WTC11 (cell line): ENCODE data around the gene GRK2. TPM values are rescaled to one million over a fixed set of nuclear protein-coding genes. Genes with fewer than 3 reads are reported as not detected.

Source experiments
- ATAC-seq: fragments of 200-7000 bp; cut with Tn5 transposase; 2 replicates; pipeline ENCODE4 v1.10.0; 2021; ENCODE audit warnings: mild to moderate bottlenecking, moderate library complexity
- CTCF ChIA-PET: fragments of 300-600 bp; sonication (Branson Sonifier 250); formaldehyde crosslinking; loops from one replicate; lab custom pipeline; 2021; ENCODE audit warnings: antibody characterized with exemption; lab: Charles Lee
- POLR2A ChIA-PET: fragments of 350-600 bp; sonication (Branson Sonifier 250); formaldehyde crosslinking; loops from one replicate; lab custom pipeline; 2021; ENCODE audit warnings: antibody characterized with exemption; lab: Charles Lee
- DNase-seq: peaks from one replicate; pipeline ENCODE4 v3.0.0; 2021; ENCODE audit warnings: low spot score
- H3K27ac Mint-ChIP-seq: 2 replicates; pipeline ENCODE4 v1.8.0; 2021; ENCODE audit warnings: mixed read lengths
- H3K27me3 Mint-ChIP-seq: 2 replicates; pipeline ENCODE4 v1.8.0; 2021; ENCODE audit warnings: low read depth, mild to moderate bottlenecking, moderate library complexity, mixed read lengths
- H3K36me3 Mint-ChIP-seq: 2 replicates; pipeline ENCODE4 v1.8.0; 2021; ENCODE audit warnings: mixed read lengths
- H3K4me1 Mint-ChIP-seq: 2 replicates; pipeline ENCODE4 v1.8.0; 2022; ENCODE audit warnings: mixed read lengths
- H3K4me3 Mint-ChIP-seq: 2 replicates; pipeline ENCODE4 v1.8.0; 2021; ENCODE audit warnings: mild to moderate bottlenecking, moderate library complexity, mixed read lengths
- H3K9me3 Mint-ChIP-seq: 2 replicates; pipeline ENCODE4 v1.8.0; 2021; ENCODE audit warnings: mixed read lengths
- MYBL2 ChIP-seq: sonication (generic); formaldehyde crosslinking; IDR thresholded peaks from 2 replicates; pipeline ENCODE4 v1.8.1; 2023; ENCODE audit warnings: mild to moderate bottlenecking, moderate library complexity, missing genetic modification reagents
- SOX15 ChIP-seq: fragments of 250-450 bp; sonication (Bioruptor Pico); IDR thresholded peaks from 2 replicates; pipeline ENCODE4 v1.9.0; 2021; ENCODE audit warnings: mild to moderate bottlenecking
- TCF7 ChIP-seq: sonication (generic); formaldehyde crosslinking; IDR thresholded peaks from 2 replicates; pipeline ENCODE4 v1.8.0; 2022; ENCODE audit warnings: mild to moderate bottlenecking, low read depth, missing genetic modification reagents, moderate library complexity
- USF2 ChIP-seq: sonication (generic); formaldehyde crosslinking; IDR thresholded peaks from 2 replicates; pipeline ENCODE4 v1.8.1; 2023; ENCODE audit warnings: mild to moderate bottlenecking, missing genetic modification reagents, moderate library complexity
- ZNF281 ChIP-seq: sonication (generic); formaldehyde crosslinking; IDR thresholded peaks from 2 replicates; pipeline ENCODE4 v1.8.0; 2023; ENCODE audit warnings: mild to moderate bottlenecking, missing genetic modification reagents
- ZNF671 ChIP-seq: fragments of 250-450 bp; sonication (Bioruptor Pico); IDR thresholded peaks from 2 replicates; pipeline ENCODE4 v1.8.0; 2021; ENCODE audit warnings: mild to moderate bottlenecking
- total RNA-seq: library from RNA; stranded (reverse); gene quantifications from 3 replicates; pipeline ENCODE4 v1.2.3, GENCODE V29; 2021
- TF ChIP-seq, protein P1 (sequence below): fragments of 250-450 bp; sonication (Bioruptor Pico); IDR thresholded peaks from 2 replicates; pipeline ENCODE4 v2.1.2; 2022; ENCODE audit warnings: mild to moderate bottlenecking, moderate library complexity
- TF ChIP-seq, protein P2 (sequence below): sonication (generic); formaldehyde crosslinking; IDR thresholded peaks from 2 replicates; pipeline ENCODE4 v1.8.1; 2022; ENCODE audit warnings: mild to moderate bottlenecking, moderate library complexity, missing genetic modification reagents
- TF ChIP-seq, protein P3 (sequence below): fragments of 250-450 bp; sonication (Bioruptor Pico); IDR thresholded peaks from 2 replicates; pipeline ENCODE4 v1.8.0; 2021; ENCODE audit warnings: mild to moderate bottlenecking
- TF ChIP-seq, protein P4 (sequence below): sonication (generic); formaldehyde crosslinking; IDR thresholded peaks from 2 replicates; pipeline ENCODE4 v1.8.1; 2022; ENCODE audit warnings: low read depth, missing genetic modification reagents, borderline replicate concordance
- TF ChIP-seq, protein P5 (sequence below): sonication (generic); formaldehyde crosslinking; IDR thresholded peaks from 2 replicates; pipeline ENCODE4 v1.8.0; 2023; ENCODE audit warnings: missing genetic modification reagents, mild to moderate bottlenecking, borderline replicate concordance

GRK2 gene
- total RNA-seq, 1 experiment from 2014 or later = 68.1 TPM

DNA sequence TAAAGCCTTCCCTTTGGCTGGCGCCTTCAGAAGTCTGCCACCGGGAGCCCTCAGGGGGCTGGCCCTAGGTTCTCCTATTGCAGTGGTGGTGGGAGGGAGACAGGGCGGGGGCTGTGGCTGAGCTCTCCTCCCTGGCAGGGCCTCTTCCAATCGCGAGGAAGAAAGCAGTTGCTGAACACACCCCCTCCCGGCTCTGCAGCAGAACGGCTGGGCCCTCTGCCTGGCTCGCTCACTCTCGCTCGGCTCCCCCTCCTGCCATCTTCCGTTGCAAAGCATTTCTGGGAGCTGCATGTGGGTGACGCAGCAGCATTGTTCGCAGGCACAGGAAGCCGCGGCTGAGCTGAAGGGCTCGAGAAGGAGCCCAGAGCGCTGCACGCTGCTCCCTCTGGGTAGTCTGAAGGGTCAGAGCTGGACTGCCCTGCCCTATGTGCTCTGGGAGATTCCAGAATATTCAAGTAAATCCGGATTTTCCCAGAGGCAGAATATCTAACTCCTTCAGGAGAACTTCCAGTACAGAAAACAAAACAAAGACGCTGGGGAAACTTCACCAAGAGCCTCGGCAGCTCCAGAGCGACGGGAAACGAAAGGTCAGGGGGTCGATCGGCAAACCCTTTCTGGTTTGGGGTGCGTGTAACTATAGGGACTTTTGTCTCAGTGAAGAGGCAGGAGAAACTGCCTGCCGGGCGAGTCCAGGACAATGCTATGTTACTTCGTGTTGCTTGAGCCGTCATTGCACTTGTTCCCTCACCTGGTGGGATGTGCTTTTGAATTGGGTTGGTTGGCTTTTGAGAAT lies 26.3 kb upstream of the GRK2 start (continued):
- TF ChIP-seq, protein P1, sequence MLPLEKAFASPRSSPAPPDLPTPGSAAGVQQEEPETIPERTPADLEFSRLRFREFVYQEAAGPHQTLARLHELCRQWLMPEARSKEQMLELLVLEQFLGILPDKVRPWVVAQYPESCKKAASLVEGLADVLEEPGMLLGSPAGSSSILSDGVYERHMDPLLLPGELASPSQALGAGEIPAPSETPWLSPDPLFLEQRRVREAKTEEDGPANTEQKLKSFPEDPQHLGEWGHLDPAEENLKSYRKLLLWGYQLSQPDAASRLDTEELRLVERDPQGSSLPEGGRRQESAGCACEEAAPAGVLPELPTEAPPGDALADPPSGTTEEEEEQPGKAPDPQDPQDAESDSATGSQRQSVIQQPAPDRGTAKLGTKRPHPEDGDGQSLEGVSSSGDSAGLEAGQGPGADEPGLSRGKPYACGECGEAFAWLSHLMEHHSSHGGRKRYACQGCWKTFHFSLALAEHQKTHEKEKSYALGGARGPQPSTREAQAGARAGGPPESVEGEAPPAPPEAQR (CRISPR knock-in tag) = no peak
- TF ChIP-seq ZNF671 (CRISPR knock-in tag) (no peak), SOX15 (CRISPR knock-in tag) (no peak), TCF7 (CRISPR knock-in tag) (no peak)
- TF ChIP-seq, protein P2, sequence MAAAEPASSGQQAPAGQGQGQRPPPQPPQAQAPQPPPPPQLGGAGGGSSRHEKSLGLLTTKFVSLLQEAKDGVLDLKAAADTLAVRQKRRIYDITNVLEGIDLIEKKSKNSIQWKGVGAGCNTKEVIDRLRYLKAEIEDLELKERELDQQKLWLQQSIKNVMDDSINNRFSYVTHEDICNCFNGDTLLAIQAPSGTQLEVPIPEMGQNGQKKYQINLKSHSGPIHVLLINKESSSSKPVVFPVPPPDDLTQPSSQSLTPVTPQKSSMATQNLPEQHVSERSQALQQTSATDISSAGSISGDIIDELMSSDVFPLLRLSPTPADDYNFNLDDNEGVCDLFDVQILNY (CRISPR knock-in tag) = 0 out of 2 replicates have a peak, but pooled peaks have one; percentile 23
- TF ChIP-seq, protein P3, sequence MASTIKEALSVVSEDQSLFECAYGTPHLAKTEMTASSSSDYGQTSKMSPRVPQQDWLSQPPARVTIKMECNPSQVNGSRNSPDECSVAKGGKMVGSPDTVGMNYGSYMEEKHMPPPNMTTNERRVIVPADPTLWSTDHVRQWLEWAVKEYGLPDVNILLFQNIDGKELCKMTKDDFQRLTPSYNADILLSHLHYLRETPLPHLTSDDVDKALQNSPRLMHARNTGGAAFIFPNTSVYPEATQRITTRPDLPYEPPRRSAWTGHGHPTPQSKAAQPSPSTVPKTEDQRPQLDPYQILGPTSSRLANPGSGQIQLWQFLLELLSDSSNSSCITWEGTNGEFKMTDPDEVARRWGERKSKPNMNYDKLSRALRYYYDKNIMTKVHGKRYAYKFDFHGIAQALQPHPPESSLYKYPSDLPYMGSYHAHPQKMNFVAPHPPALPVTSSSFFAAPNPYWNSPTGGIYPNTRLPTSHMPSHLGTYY (CRISPR knock-in tag) = no peak
- TF ChIP-seq, protein P4, sequence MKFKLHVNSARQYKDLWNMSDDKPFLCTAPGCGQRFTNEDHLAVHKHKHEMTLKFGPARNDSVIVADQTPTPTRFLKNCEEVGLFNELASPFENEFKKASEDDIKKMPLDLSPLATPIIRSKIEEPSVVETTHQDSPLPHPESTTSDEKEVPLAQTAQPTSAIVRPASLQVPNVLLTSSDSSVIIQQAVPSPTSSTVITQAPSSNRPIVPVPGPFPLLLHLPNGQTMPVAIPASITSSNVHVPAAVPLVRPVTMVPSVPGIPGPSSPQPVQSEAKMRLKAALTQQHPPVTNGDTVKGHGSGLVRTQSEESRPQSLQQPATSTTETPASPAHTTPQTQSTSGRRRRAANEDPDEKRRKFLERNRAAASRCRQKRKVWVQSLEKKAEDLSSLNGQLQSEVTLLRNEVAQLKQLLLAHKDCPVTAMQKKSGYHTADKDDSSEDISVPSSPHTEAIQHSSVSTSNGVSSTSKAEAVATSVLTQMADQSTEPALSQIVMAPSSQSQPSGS (CRISPR knock-in tag) = no peak

GRCh38 chr11:67240576-67241389 lies 25.5 kb upstream of the GRK2 start:
- DNase-seq = no peak
- H3K4me1 Mint-ChIP-seq = peaks cover 35% of the 10 kb centered on the region

More at GRCh38 chr11:67240576-67241389, 25.5 kb upstream of the GRK2 start:
- peaks cover 40% of the 10 kb centered on the region for H3K36me3 Mint-ChIP-seq
- no peak for ATAC-seq
- H3K27me3 Mint-ChIP-seq = no peaks in the 10 kb centered on the region
- peak overlapping the region; percentile 98 for H3K27ac Mint-ChIP-seq
- TF ChIP-seq MYBL2 (CRISPR knock-in tag) = no peak
- TF ChIP-seq ZNF281 (CRISPR knock-in tag) = 0 out of 2 replicates have a peak, but pooled peaks have one; percentile 54
- TF ChIP-seq USF2 = 0 out of 2 replicates have a peak, but pooled peaks have one; percentile 7
- TF ChIP-seq, protein P5, sequence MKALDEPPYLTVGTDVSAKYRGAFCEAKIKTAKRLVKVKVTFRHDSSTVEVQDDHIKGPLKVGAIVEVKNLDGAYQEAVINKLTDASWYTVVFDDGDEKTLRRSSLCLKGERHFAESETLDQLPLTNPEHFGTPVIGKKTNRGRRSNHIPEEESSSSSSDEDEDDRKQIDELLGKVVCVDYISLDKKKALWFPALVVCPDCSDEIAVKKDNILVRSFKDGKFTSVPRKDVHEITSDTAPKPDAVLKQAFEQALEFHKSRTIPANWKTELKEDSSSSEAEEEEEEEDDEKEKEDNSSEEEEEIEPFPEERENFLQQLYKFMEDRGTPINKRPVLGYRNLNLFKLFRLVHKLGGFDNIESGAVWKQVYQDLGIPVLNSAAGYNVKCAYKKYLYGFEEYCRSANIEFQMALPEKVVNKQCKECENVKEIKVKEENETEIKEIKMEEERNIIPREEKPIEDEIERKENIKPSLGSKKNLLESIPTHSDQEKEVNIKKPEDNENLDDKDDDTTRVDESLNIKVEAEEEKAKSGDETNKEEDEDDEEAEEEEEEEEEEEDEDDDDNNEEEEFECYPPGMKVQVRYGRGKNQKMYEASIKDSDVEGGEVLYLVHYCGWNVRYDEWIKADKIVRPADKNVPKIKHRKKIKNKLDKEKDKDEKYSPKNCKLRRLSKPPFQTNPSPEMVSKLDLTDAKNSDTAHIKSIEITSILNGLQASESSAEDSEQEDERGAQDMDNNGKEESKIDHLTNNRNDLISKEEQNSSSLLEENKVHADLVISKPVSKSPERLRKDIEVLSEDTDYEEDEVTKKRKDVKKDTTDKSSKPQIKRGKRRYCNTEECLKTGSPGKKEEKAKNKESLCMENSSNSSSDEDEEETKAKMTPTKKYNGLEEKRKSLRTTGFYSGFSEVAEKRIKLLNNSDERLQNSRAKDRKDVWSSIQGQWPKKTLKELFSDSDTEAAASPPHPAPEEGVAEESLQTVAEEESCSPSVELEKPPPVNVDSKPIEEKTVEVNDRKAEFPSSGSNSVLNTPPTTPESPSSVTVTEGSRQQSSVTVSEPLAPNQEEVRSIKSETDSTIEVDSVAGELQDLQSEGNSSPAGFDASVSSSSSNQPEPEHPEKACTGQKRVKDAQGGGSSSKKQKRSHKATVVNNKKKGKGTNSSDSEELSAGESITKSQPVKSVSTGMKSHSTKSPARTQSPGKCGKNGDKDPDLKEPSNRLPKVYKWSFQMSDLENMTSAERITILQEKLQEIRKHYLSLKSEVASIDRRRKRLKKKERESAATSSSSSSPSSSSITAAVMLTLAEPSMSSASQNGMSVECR (CRISPR knock-in tag) = 0 out of 2 replicates have a peak, but pooled peaks have one; percentile 36
- TF ChIP-seq, all 79 proteins: peak for 3
- H3K9me3 Mint-ChIP-seq = no peaks in the 10 kb centered on the region
- CTCF ChIA-PET = interaction anchor here (0.8 to 3.4 kb wide), 11 partner anchors 12 to 146 kb away, joined by 3 to 29 read pairs (median 4); partner anchors contain the start of gene KDM2A
- H3K4me3 Mint-ChIP-seq = peak overlapping the region; percentile 96
- POLR2A ChIA-PET = interaction anchor here (0.8 to 1.7 kb wide), 8 partner anchors 45 to 397 kb away, joined by 3 to 11 read pairs (median 4); partner anchors contain the start of genes ANKRD13D, KDM2A, RCE1 and SSH3
